HCT116 (cell line): Measurements from ENCODE around the gene TMCC3. TPM values are rescaled to one million over a fixed set of nuclear protein-coding genes. Genes with fewer than 3 reads are reported as not detected.

Source experiments
- ATAC-seq: fragments of 200-7000 bp; cut with Tn5 transposase; 2 replicates; pipeline ENCODE4 v1.9.1; 2020; ENCODE audit warnings: mild to moderate bottlenecking, moderate library complexity
- BruUV-seq: library from RNA; stranded (reverse); fragments of 400-500 nt; replicated peaks from 2 replicates; lab custom pipeline; 2021; lab: Mats Ljungman, UMichigan
- CTCF ChIA-PET: fragments of 300-600 bp; sonication (Branson Sonifier 250); formaldehyde crosslinking; loops from one replicate; lab custom pipeline; 2021; ENCODE audit warnings: antibody characterized with exemption; lab: Charles Lee
- POLR2A ChIA-PET: fragments of 300-600, 350-600 bp; sonication (Branson Sonifier 250); formaldehyde crosslinking; loops from one replicate; lab custom pipeline; 2021; ENCODE audit warnings: antibody characterized with exemption; lab: Charles Lee
- RAD21 ChIA-PET, 2 experiments: fragments of 300-600 bp; sonication (Branson Sonifier 250); formaldehyde crosslinking; loops; one replicate each; lab custom pipeline; 2023; ENCODE audit warnings: low total read pairs in 2 of 2; ENCODE audit not compliant: uncharacterized antibody in 2 of 2, unreplicated experiment in 2 of 2, low non-redundant PET in 1 of 2; lab: Charles Lee
- DNase-seq: peaks from one replicate; pipeline ENCODE4 v3.0.0-alpha.2; 2010; ENCODE audit warnings: low read depth, low spot score
- H2AFZ ChIP-seq: fragments of 200-600 bp; shearing (Covaris generic), sonication (generic); 2 replicates; pipeline ENCODE4 v1.6.1; 2017; ENCODE audit warnings: low read depth, mixed run types, mixed read lengths, antibody characterized with exemption, low read length; ENCODE audit not compliant: poor library complexity, severe bottlenecking
- H3K27ac ChIP-seq: 2 replicates; pipeline ENCODE4 v1.5.1; 2012; ENCODE audit warnings: low read depth, low read length
- H3K27me3 ChIP-seq: fragments of 200-600 bp; sonication (generic); 2 replicates; pipeline ENCODE4 v1.6.1; 2016; ENCODE audit warnings: mixed run types, low read length, mixed read lengths; ENCODE audit not compliant: insufficient read depth
- H3K36me3 ChIP-seq, 2 experiments: fragments of 200-500 bp in 1 of 2; fragments of 200-600 bp in 1 of 2; sonication (Bioruptor generic) in 1 of 2; sonication (generic) in 1 of 2; 2 replicates each; pipeline versions ENCODE4 v1.5.1 to v1.6.1; 2014 to 2016; ENCODE audit warnings: low read length in 2 of 2, inconsistent platforms in 1 of 2, mixed read lengths in 1 of 2, mixed run types in 1 of 2; ENCODE audit not compliant: insufficient read depth in 2 of 2, control insufficient read depth in 1 of 2
- H3K4me1 ChIP-seq, 2 experiments: fragments of 200-600 bp in 1 of 2; sonication (generic) in 1 of 2; 2 replicates each; pipeline versions ENCODE4 v1.5.1 to v1.6.1; 2012 to 2017; ENCODE audit warnings: low read length in 2 of 2, inconsistent platforms in 1 of 2, mild to moderate bottlenecking in 1 of 2, mixed read lengths in 1 of 2, mixed run types in 1 of 2, moderate library complexity in 1 of 2; ENCODE audit not compliant: insufficient read depth in 2 of 2, control insufficient read depth in 1 of 2
- H3K4me2 ChIP-seq: fragments of 200-600 bp; sonication (generic); 2 replicates; pipeline ENCODE4 v1.6.1; 2017; ENCODE audit warnings: mixed run types, low read length, mixed read lengths
- H3K4me3 ChIP-seq, 2 experiments: fragments of 200-600 bp in 1 of 2; sonication (generic) in 1 of 2; replicated peaks in 1 of 2; 2 replicates each; pipeline ENCODE4 v1.5.1; 2011 to 2016; ENCODE audit warnings: low read length in 2 of 2, control low read depth in 1 of 2, low read depth in 1 of 2, mild to moderate bottlenecking in 1 of 2, mixed read lengths in 1 of 2, mixed run types in 1 of 2
- H3K79me2 ChIP-seq: fragments of 200-600 bp; sonication (generic); 2 replicates; pipeline ENCODE4 v1.6.1; 2017; ENCODE audit warnings: mild to moderate bottlenecking, mixed run types, low read length, moderate library complexity, mixed read lengths; ENCODE audit not compliant: insufficient read depth
- H3K9ac ChIP-seq: fragments of 200-600 bp; sonication (generic); 2 replicates; pipeline ENCODE4 v1.6.1; 2016; ENCODE audit warnings: low read length, mixed read lengths
- H3K9me2 ChIP-seq: fragments of 200-600 bp; sonication (generic), shearing (Covaris generic); 2 replicates; pipeline ENCODE4 v1.6.1; 2017; ENCODE audit warnings: mixed run types, mild to moderate bottlenecking, moderate library complexity; ENCODE audit not compliant: insufficient read depth
- H3K9me3 ChIP-seq, 2 experiments: fragments of 200-500 bp in 1 of 2; fragments of 200-600 bp in 1 of 2; sonication (Bioruptor generic) in 1 of 2; sonication (generic) in 1 of 2; 2 replicates each; pipeline ENCODE4 v1.6.1; 2014 to 2017; ENCODE audit warnings: low read length in 2 of 2, mixed read lengths in 2 of 2, inconsistent platforms in 1 of 2, low read depth in 1 of 2, mild to moderate bottlenecking in 1 of 2, mixed run types in 1 of 2, moderate library complexity in 1 of 2; ENCODE audit not compliant: control insufficient read depth in 1 of 2, insufficient read depth in 1 of 2
- H4K20me1 ChIP-seq: fragments of 200-600 bp; sonication (generic), shearing (Covaris generic); 2 replicates; pipeline ENCODE4 v1.6.1; 2017; ENCODE audit warnings: mixed run types, mild to moderate bottlenecking, moderate library complexity; ENCODE audit not compliant: insufficient read depth
- CBX3 ChIP-seq: IDR thresholded peaks from 2 replicates; pipeline ENCODE4 v1.6.1; 2012; ENCODE audit warnings: low read depth
- ELF1 ChIP-seq: IDR thresholded peaks from 2 replicates; pipeline ENCODE4 v1.6.1; 2012; ENCODE audit warnings: low read depth, borderline replicate concordance
- EZH2 ChIP-seq: fragments of 200-600 bp; sonication (generic); IDR thresholded peaks from 2 replicates; pipeline ENCODE4 v1.6.1; 2017; ENCODE audit warnings: antibody characterized with exemption, mixed run types
- EZH2phosphoT487 ChIP-seq: fragments of 200-600 bp; IDR thresholded peaks from 2 replicates; pipeline ENCODE4 v1.6.1; 2018; ENCODE audit warnings: antibody characterized with exemption, borderline replicate concordance
- JUND ChIP-seq: IDR thresholded peaks from 2 replicates; pipeline ENCODE4 v1.6.1; 2012
- POLR2A ChIP-seq: IDR thresholded peaks from 2 replicates; pipeline ENCODE4 v1.7.0; 2011; ENCODE audit warnings: borderline replicate concordance; ENCODE audit not compliant: insufficient read depth, insufficient read length; ENCODE audit errors: extremely low read depth
- POLR2AphosphoS5 ChIP-seq: IDR thresholded peaks from 2 replicates; pipeline ENCODE4 v1.6.1; 2011; ENCODE audit warnings: mild to moderate bottlenecking, low read depth, low read length, moderate library complexity
- RAD21 ChIP-seq: IDR thresholded peaks from 2 replicates; pipeline ENCODE4 v1.6.1; 2012; ENCODE audit warnings: low read depth, mild to moderate bottlenecking
- SP1 ChIP-seq: IDR thresholded peaks from 2 replicates; pipeline ENCODE4 v1.6.1; 2012; ENCODE audit warnings: low read depth
- SRF ChIP-seq: IDR thresholded peaks from 2 replicates; pipeline ENCODE4 v1.6.1; 2012; ENCODE audit warnings: low read depth
- YY1 ChIP-seq: IDR thresholded peaks from 2 replicates; pipeline ENCODE4 v1.6.1; 2011; ENCODE audit warnings: low read length, low read depth, moderate library complexity, mild to moderate bottlenecking; ENCODE audit not compliant: insufficient replicate concordance; ENCODE audit errors: extremely low read depth
- ZFX ChIP-seq: fragments of 450-650 bp; IDR thresholded peaks from 2 replicates; pipeline ENCODE4 v1.6.1; 2017
- intact Hi-C: fragments of 100-400 bp; cut with micrococcal nuclease; formaldehyde crosslinking; loops from 2 replicates; pipeline ENCODE4 v1.10.0; 2022
- total RNA-seq: library from RNA; stranded (reverse); gene quantifications from one replicate; pipeline ENCODE4 v1.2.1, GENCODE V29; 2021; ENCODE audit not compliant: unreplicated experiment
- TF ChIP-seq, protein P1 (sequence below): IDR thresholded peaks from 2 replicates; pipeline ENCODE4 v1.6.1; 2012; ENCODE audit warnings: low read depth
- TF ChIP-seq, protein P2 (sequence below), 3 experiments: fragments of 200-600 bp in 1 of 3; sonication (generic) in 1 of 3; IDR thresholded peaks in 2 of 3; conservative IDR thresholded peaks in 1 of 3; 2 replicates each; pipeline ENCODE4 v1.5.1; 2012 to 2017; ENCODE audit warnings: low read depth in 2 of 3, low read length in 2 of 3, antibody characterized with exemption in 1 of 3, borderline replicate concordance in 1 of 3, control low read depth in 1 of 3, mild to moderate bottlenecking in 1 of 3, mixed read lengths in 1 of 3, mixed run types in 1 of 3, moderate library complexity in 1 of 3; ENCODE audit not compliant: insufficient read depth in 1 of 3
- TF ChIP-seq, protein P3 (sequence below): IDR thresholded peaks from 2 replicates; pipeline ENCODE4 v1.6.1; 2012

TMCC3 gene
- total RNA-seq, 1 experiment from 2014 or later, result 4.5 TPM

DNA sequence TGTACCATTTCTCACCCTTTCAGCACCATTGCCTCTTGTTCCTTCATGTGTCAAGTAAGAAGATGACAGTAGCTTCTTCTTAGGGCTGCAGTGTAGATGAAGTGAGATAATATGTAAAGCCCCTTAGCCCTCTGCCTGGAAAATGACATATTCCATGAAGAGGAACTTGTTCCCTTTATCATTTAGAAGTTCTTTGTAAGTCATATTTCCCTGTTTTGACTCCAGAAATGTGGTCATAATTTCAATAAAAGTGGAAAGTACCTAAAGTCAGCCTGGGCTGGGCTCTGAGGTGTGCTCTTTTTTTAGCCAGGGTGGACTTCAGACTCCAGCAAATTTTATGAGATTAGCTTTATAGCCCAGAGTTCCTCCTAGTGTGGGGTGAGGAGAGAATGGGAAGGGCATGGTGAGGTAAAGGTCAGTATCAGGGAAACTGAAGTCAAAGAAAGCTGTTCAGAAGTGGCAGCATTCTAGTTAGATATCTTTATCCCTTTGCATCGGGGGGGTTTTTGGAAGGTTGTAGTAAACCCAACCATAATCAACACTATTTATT is 92.5 kb downstream of the TMCC3 start:
- no peak for ATAC-seq
- RAD21 ChIA-PET, result no interaction called here
- BruUV-seq, result no TSS peak

DNA sequence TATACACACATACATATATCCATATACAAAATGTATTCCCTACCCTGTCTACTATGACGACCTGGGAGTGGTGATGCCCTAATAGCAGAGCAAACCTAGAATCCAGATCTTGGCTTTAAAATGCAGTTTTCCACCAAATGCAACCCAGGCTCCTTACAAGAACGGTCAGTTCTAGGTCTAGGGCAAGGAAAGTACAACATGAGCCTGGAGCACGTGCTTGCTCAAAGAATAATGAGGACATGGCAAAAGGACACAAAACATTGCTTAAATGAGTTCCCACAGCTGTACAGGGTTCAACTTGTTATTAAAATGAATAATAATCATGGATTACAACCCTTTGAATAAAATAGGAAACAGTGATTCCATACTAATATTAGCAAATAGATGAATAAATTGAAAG is 94.7 kb downstream of the TMCC3 start:
- no peak for ATAC-seq
- POLR2A ChIA-PET, result no interaction called here
- H3K4me1 ChIP-seq, result peaks cover 15 to 50% of the 10 kb centered on the region in 2 experiments
- TF ChIP-seq, protein P1, sequence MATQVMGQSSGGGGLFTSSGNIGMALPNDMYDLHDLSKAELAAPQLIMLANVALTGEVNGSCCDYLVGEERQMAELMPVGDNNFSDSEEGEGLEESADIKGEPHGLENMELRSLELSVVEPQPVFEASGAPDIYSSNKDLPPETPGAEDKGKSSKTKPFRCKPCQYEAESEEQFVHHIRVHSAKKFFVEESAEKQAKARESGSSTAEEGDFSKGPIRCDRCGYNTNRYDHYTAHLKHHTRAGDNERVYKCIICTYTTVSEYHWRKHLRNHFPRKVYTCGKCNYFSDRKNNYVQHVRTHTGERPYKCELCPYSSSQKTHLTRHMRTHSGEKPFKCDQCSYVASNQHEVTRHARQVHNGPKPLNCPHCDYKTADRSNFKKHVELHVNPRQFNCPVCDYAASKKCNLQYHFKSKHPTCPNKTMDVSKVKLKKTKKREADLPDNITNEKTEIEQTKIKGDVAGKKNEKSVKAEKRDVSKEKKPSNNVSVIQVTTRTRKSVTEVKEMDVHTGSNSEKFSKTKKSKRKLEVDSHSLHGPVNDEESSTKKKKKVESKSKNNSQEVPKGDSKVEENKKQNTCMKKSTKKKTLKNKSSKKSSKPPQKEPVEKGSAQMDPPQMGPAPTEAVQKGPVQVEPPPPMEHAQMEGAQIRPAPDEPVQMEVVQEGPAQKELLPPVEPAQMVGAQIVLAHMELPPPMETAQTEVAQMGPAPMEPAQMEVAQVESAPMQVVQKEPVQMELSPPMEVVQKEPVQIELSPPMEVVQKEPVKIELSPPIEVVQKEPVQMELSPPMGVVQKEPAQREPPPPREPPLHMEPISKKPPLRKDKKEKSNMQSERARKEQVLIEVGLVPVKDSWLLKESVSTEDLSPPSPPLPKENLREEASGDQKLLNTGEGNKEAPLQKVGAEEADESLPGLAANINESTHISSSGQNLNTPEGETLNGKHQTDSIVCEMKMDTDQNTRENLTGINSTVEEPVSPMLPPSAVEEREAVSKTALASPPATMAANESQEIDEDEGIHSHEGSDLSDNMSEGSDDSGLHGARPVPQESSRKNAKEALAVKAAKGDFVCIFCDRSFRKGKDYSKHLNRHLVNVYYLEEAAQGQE, result no peak
- TF ChIP-seq SP1 (no peak), YY1 (no peak), POLR2A (no peak), ZFX (no peak), ELF1 (no peak), EZH2 (no peak), POLR2AphosphoS5 (no peak), SRF (no peak), RAD21 (no peak), JUND (no peak), CBX3 (no peak), EZH2phosphoT487 (no peak)
- TF ChIP-seq, protein P2, sequence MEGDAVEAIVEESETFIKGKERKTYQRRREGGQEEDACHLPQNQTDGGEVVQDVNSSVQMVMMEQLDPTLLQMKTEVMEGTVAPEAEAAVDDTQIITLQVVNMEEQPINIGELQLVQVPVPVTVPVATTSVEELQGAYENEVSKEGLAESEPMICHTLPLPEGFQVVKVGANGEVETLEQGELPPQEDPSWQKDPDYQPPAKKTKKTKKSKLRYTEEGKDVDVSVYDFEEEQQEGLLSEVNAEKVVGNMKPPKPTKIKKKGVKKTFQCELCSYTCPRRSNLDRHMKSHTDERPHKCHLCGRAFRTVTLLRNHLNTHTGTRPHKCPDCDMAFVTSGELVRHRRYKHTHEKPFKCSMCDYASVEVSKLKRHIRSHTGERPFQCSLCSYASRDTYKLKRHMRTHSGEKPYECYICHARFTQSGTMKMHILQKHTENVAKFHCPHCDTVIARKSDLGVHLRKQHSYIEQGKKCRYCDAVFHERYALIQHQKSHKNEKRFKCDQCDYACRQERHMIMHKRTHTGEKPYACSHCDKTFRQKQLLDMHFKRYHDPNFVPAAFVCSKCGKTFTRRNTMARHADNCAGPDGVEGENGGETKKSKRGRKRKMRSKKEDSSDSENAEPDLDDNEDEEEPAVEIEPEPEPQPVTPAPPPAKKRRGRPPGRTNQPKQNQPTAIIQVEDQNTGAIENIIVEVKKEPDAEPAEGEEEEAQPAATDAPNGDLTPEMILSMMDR (IDR thresholded peaks at IDR 0.05 in 2 of 3, conservative IDR thresholded peaks at IDR 0.05 in 1 of 3; ENCODE audit: borderline replicate concordance in 1 of 3, insufficient read depth in 1 of 3, low read depth in 2 of 3, low read length in 2 of 3), result no peak
- TF ChIP-seq, protein P3, sequence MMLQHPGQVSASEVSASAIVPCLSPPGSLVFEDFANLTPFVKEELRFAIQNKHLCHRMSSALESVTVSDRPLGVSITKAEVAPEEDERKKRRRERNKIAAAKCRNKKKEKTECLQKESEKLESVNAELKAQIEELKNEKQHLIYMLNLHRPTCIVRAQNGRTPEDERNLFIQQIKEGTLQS, result no peak

More for the DNA sequence above, 92.5 kb downstream of the TMCC3 start:
- H3K27me3 ChIP-seq, result no peaks in the 10 kb centered on the region
- intact Hi-C loops, result no loop called here
- H3K79me2 ChIP-seq, result no peaks in the 10 kb centered on the region
- H4K20me1 ChIP-seq, result no peaks in the 10 kb centered on the region
- H3K4me2 ChIP-seq, result no peak overlapping the region
- POLR2A ChIA-PET, result no interaction called here
- no peaks in the 10 kb centered on the region for H3K9me3 ChIP-seq
- DNase-seq, result no peak
- TF ChIP-seq EZH2 (no peak), SRF (no peak), SP1 (no peak), JUND (no peak), POLR2AphosphoS5 (no peak), EZH2phosphoT487 (no peak)
- H3K9ac ChIP-seq, result no peak overlapping the region
- CTCF ChIA-PET, result no interaction called here
- peaks cover 18 to 51% of the 10 kb centered on the region in 2 experiments for H3K4me1 ChIP-seq
- no peak overlapping the region for H2AFZ ChIP-seq
- no peaks in the 10 kb centered on the region for H3K9me2 ChIP-seq
- no peak overlapping the region for H3K4me3 ChIP-seq
- no peak overlapping the region for H3K27ac ChIP-seq
- H3K36me3 ChIP-seq, result no peaks in the 10 kb centered on the region

More for the DNA sequence above, 94.7 kb downstream of the TMCC3 start:
- Histone ChIP-seq H3K4me2 (no peak overlapping the region), H3K9me3 (no peaks in the 10 kb centered on the region), H3K36me3 (no peaks in the 10 kb centered on the region), H2AFZ (no peak overlapping the region), H3K27ac (no peak overlapping the region), H3K4me3 (no peak overlapping the region), H3K9me2 (no peaks in the 10 kb centered on the region), H3K9ac (no peak overlapping the region), H4K20me1 (no peaks in the 10 kb centered on the region), H3K27me3 (no peaks in the 10 kb centered on the region), H3K79me2 (no peaks in the 10 kb centered on the region)
- no TSS peak for BruUV-seq
- no peak for DNase-seq
- intact Hi-C loops, result no loop called here
- ChIA-PET CTCF (interaction anchor here (2.6 kb wide), 1 partner anchor 320 kb away, joined by 10 read pairs; no protein-coding TSS in a partner anchor), RAD21 (no interaction called here)
